GM12892 (cell line): ENCODE results near the gene PNMA8C.
"Not testable (repeated sequence)": the region's sequence is repeated elsewhere in the genome, so short reads cannot be mapped to it uniquely, and the experiment has no call there.

Experiments used
- DNase-seq: peaks from one replicate; pipeline ENCODE4 v3.0.0; 2011; ENCODE audit not compliant: insufficient read length
- FAIRE-seq: peaks from 2 replicates; lab custom pipeline; 2011; peaks lifted over from hg19 to GRCh38; lab: Jason Lieb, UNC
- POLR2A ChIP-seq: IDR thresholded peaks from 2 replicates; pipeline ENCODE4 v1.6.1; 2011; ENCODE audit warnings: low read depth, low read length, control low read depth
- POLR2AphosphoS5 ChIP-seq: IDR thresholded peaks from 2 replicates; pipeline ENCODE4 v1.6.1; 2011; ENCODE audit warnings: low read depth, low read length, control low read depth
- TAF1 ChIP-seq: IDR thresholded peaks from 2 replicates; pipeline ENCODE4 v1.6.1; 2011; ENCODE audit warnings: low read depth, mild to moderate bottlenecking, control low read depth, low read length, borderline replicate concordance

Gene PNMA8C

DNA sequence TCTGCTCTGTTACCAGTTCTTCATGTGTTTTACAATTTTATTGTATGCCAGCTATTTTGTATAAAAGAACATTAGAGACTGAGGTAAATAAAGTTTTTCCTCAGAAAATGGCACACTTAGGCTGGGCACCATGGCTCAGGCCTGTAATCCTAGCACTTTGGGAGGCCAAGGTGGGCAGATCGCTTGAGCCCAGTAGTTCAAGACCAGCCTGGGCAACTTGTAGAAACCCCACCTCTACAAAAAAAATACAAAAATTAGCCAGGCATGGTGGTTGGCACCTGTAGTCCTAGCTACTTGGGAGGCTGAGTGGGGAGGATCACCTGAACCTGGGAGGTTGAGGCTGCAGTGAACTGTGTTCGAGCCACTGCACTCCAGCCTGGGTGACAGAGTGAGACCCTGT lies 47.4 kb downstream of the PNMA8C start:
- DNase-seq (no peak), FAIRE-seq (no peak)
- TF ChIP-seq POLR2A (no peak), POLR2AphosphoS5 (no peak)

DNA sequence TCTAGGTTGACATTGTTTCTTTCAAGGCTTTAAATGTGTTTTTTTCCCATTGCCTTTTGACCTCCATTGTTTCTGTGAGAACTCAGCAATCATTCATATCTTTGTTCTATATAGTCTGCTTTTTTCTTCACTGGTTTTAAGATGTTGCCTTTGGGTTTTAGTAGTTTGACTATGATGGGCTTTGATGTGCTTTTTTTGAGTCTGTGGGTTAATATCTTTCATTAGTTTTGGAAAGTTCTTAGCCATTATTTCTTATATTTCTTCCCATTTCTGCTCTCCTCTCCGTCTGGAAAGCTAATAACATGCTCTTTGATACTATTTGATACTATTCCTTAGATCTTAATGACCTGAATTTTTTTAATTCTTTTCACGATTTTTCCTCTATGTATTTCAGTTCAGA lies 48.0 kb downstream of the PNMA8C start:
- no peak for TF ChIP-seq POLR2A
- DNase-seq, result no peak
- no peak for FAIRE-seq

DNA sequence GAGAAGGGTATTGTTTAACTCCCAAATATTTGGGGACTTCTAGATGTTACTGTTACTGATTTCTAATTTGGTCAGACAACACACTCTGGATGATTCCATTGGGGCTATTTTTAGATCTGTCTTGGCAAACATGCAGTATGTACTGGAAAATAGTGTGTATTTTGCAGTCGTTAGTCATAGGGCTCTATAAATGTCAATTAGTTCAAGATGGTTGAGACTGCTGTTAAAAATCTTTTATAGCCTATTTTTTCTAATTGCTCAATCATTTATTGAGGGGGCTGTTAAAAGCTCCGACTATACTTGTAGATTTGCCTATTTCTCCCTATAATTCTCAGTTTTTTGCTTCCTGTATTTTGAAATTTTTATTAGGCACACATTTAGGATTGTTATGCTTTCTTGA lies 50.5 kb downstream of the PNMA8C start:
- FAIRE-seq, result no peak

DNA sequence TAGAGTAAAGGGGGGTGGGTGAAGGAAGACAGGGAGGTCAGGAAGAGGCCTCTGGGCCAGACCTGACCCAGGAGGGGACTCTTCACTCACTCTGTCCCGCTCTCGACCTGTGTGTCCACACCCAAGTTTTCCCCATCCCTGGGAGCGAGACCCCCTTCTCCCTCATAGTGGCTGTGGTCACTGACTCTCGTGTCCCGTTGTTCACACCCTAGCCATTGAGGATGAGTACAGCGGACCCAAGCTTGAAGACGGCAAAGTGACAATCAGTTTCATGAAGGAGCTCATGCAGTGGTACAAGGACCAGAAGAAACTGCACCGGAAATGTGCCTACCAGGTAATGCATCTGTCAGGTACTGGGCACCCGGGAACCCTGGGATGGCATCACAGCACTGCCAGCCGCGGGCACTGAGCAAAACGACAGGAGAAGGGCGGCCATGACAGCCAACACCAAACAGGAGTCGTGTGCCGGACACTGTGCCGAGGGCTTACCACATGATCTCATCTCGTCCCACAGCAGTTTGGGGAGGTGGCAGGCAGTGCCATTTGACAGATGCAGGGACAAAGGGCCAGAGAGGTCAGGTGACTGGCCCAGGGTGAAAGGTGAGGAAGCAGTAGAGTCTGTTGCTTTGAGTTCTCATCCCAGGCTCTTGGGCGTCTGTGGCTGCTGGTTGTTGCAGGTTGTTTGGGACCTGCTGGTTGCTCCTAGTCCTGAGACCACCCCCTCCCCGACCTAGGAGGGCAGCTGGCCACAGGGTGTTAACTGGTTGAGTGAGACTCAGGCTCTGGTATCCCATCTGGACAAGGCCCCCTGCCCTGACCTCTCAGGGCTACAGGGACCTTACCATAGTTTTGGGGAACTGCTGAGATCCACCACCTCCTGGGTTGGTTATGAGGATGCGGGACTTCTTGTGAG lies 52.2 kb downstream of the PNMA8C start:
- no peak for FAIRE-seq
- TF ChIP-seq TAF1, result no peak
- TF ChIP-seq POLR2AphosphoS5, result no peak
- TF ChIP-seq POLR2A, result no peak
- no peak for DNase-seq

More for the DNA sequence above, 50.5 kb downstream of the PNMA8C start:
- TF ChIP-seq POLR2AphosphoS5, result no peak
- TF ChIP-seq POLR2A, result no peak
- TF ChIP-seq TAF1, result no peak
- DNase-seq, result no peak

DNA sequence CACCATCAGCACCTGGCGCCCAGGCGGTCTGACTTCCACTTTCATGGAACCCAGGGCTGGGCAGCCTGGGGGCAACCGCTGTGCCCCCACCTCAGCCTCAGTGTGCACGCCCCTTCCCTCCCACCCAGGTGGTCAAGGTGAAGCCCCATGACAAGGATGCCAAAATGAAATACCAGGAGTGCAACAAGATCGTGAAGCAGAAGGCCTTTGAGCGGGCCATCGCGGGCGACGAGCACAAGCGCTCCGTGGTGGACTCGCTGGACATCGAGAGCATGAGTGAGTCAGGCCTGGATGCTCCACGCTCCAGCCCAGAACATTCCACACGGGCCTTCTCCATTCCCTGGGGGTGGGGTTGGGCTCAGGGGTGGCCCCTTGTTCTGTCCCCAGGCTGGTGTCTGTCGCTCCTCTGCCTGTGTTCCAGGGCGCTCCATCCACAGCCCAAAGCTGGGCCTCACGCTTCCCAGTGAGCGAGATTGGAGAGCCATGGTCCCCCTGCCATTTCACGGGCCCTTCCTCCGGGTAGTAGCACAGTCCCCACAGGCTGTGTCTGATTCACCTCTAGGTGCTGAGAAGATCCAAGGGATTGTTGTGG lies 53.2 kb downstream of the PNMA8C start:
- not testable (repeated sequence) for DNase-seq, FAIRE-seq
